GM12891 (cell line): ENCODE results near the gene INSRR.

Experiments used
- DNase-seq: peaks from one replicate; pipeline ENCODE4 v3.0.0; 2011; ENCODE audit warnings: low spot score; ENCODE audit not compliant: insufficient read length
- FAIRE-seq: peaks from 2 replicates; lab custom pipeline; 2011; peaks lifted over from hg19 to GRCh38; lab: Jason Lieb, UNC
- PAX5 ChIP-seq: IDR thresholded peaks from 2 replicates; pipeline ENCODE4 v1.6.1; 2011; ENCODE audit warnings: low read length, moderate library complexity, mild to moderate bottlenecking; ENCODE audit not compliant: insufficient read depth, severe bottlenecking
- POLR2A ChIP-seq: IDR thresholded peaks from 2 replicates; pipeline ENCODE4 v1.6.1; 2011; ENCODE audit warnings: low read depth, low read length, control low read depth
- POLR2AphosphoS5 ChIP-seq: IDR thresholded peaks from 2 replicates; pipeline ENCODE4 v1.6.1; 2011; ENCODE audit warnings: low read depth, low read length, control low read depth
- POU2F2 ChIP-seq: IDR thresholded peaks from 2 replicates; pipeline ENCODE4 v1.6.1; 2011; ENCODE audit warnings: low read depth, mild to moderate bottlenecking, control low read depth, low read length, moderate library complexity
- SPI1 ChIP-seq: IDR thresholded peaks from 2 replicates; pipeline ENCODE4 v1.6.1; 2011; ENCODE audit warnings: low read depth, low read length, control low read depth
- TAF1 ChIP-seq: IDR thresholded peaks from 2 replicates; pipeline ENCODE4 v1.6.1; 2011; ENCODE audit warnings: low read depth, low read length, control low read depth

INSRR gene

DNA sequence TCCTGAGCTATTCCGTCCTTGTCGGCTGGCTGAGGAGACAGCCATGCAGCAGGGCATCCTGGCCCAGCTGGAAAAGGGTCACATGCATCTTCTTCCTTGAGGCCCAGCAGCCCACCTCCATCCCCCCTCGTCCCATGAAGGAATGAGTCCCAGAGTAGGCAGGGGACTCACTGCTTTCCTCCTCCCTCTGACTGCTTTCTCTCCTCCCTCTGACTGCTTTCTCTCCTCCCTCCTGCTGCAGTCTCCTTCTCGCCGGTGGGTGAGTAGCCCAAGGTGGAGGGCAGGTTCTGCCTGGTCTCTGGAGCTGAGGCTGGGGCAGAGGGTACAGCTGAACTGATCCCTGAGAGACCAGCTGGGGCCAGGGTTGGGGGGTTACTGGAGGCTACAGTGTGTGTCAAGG, 15.2 kb upstream of the INSRR start:
- TF ChIP-seq PAX5, result no peak
- FAIRE-seq, result no peak
- no peak for DNase-seq

DNA sequence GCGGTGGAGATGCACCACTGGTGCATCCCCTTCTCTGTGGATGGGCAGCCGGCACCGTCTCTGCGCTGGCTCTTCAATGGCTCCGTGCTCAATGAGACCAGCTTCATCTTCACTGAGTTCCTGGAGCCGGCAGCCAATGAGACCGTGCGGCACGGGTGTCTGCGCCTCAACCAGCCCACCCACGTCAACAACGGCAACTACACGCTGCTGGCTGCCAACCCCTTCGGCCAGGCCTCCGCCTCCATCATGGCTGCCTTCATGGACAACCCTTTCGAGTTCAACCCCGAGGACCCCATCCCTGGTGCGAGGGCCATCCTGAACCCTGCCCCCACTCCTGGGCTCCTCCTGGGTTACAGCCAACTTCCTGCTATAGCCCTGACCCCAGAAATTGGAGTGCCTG, 14.7 kb upstream of the INSRR start:
- DNase-seq (no peak), FAIRE-seq (no peak)
- TF ChIP-seq POU2F2, result no peak
- no peak for TF ChIP-seq POLR2A
- no peak for TF ChIP-seq SPI1
- TF ChIP-seq TAF1, result no peak
- TF ChIP-seq POLR2AphosphoS5, result no peak
- no peak for TF ChIP-seq PAX5

DNA sequence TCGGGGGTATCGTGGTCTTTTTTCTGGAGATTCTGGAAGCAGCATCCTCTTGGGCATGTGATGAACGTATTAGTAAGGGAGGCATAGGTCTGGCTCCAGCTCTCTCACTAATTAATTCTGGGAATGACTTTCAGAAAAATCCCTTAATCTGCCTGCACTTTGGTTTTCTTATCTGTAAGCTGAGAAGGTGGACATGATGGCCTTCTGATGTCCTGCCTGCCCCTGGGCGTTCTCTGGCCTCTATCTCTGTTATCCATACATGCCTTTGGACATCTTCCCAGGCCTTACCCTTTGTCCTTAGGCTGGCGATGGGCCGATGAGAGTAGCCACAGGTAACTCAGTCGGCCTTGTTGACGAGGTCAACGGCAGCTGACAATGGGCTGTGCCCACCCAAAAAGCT, 10.5 kb upstream of the INSRR start:
- DNase-seq, result no peak
- no peak for FAIRE-seq
- TF ChIP-seq PAX5, result no peak
- TF ChIP-seq POLR2A, result no peak

DNA sequence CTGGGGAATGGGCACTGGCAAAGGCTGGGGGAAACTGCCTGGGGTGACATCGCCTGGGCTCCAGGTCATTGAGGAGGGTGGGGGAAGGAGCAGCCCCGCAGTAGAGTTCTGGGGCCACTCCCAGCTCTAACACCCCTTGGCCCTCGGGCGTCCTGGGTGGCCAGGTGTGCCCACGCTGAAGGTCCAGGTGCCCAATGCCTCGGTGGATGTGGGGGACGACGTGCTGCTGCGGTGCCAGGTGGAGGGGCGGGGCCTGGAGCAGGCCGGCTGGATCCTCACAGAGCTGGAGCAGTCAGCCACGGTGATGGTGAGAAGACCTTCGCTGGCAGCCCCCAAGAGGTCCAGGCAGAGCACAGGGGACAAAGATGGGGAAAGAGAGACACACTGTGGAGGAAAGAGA, 9.4 kb upstream of the INSRR start:
- DNase-seq, result no peak
- FAIRE-seq, result no peak
- TF ChIP-seq POLR2AphosphoS5 (no peak), POLR2A (no peak), POU2F2 (no peak), PAX5 (no peak), TAF1 (no peak), SPI1 (no peak)

DNA sequence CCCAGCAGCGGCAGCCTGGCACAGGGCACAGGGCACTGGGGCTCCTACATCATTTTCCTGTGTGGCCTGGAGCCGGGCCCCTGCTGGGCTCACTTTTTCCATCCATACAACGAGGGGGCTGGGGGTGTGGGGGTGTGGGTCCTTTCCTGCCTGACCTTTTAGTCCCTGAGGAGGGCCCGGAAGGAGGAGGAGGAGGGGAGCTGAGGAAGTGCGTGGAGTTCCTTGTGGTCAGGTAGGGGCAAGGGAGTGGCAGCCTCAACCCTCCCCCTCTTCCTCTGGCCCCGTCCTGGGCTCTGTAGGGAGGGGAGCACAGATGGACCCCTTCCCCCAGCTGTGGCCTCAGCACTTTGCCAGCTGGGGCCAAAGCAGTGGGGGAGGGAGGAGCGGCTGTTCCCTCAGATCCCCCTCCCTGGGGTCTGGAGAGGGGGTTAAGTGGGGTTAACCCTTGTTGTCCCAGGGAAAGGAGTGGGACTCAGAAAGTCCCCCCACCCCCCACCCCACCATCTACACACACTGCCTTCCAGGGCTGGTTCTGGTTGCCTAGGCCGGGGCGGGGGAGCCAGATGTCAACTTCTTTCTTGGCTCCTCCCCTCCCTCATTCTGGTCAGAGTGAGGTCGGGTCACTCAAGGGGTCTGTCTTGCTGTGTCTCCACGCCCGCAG, 7.5 kb upstream of the INSRR start:
- TF ChIP-seq POU2F2, result no peak
- TF ChIP-seq PAX5, result no peak
- no peak for TF ChIP-seq TAF1
- TF ChIP-seq SPI1, result no peak
- FAIRE-seq, result no peak

DNA sequence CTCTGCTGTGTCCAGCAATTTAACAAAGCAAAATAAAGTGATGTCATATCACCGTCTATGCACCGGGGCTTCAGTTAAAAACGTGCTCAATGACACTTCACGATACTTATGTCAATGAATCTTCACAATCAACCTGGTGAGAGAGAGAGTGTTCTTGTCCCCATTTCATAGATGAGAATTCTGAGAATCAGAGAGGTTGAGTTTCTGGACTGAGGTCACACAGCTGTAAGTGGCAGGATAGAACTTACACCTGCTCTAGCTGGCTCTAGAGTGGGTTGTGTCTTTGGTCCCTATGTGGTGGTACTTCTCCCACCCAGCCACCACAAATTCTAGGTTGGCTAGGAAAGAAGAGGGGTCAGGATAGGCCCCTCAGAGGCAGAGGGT, 6.9 kb upstream of the INSRR start:
- no peak for DNase-seq
- no peak for FAIRE-seq

More for the DNA sequence above, 7.5 kb upstream of the INSRR start:
- no peak for DNase-seq

DNA sequence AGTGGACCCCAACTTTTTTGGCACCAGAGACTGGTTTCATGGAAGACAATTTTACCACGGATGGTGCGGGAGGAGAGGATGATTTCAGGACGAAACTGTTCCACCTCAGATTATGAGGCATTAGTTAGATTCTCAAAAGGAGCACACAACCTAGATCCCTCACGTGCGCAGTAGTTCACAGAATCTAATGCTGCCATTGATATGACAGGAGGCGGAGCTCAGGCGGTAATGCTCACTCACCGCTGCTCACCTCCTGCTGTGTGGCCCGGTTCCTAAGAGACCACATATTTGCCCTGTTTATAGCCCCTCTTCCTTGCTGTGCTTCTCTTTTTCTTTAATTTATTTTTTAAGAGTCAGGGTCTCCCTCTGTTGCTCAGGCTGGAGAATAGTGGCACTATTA, 6.3 kb upstream of the INSRR start:
- DNase-seq (no peak), FAIRE-seq (no peak)
- TF ChIP-seq POLR2AphosphoS5 (no peak), POLR2A (no peak), SPI1 (no peak), PAX5 (no peak), POU2F2 (no peak)

More for the DNA sequence above, 6.9 kb upstream of the INSRR start:
- TF ChIP-seq SPI1 (no peak), POLR2A (no peak), TAF1 (no peak), POLR2AphosphoS5 (no peak), PAX5 (no peak), POU2F2 (no peak)

DNA sequence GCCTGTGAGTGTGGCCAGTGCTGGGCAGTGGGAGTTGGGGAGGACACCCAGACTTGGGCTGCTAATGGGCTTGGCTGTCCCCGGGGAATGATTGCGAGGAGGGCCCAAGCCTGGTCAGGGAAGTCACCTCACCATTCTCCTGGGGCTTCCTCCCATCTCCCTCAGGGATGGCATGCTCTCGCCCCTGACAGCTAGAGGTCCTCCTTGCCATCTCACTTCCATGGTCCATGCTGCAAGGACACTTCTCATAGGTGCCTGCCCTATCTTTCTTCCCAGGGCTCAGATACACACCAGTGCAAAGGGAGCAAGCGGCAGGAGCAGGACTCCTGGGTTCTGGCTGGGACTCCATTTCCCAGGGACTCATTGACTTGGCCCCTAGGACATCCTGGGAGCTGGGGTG, 5.9 kb upstream of the INSRR start:
- no peak for TF ChIP-seq SPI1
- TF ChIP-seq POU2F2, result no peak
- no peak for TF ChIP-seq TAF1
- no peak for TF ChIP-seq POLR2A
- no peak for TF ChIP-seq PAX5
- TF ChIP-seq POLR2AphosphoS5, result no peak
- FAIRE-seq (no peak), DNase-seq (no peak)

DNA sequence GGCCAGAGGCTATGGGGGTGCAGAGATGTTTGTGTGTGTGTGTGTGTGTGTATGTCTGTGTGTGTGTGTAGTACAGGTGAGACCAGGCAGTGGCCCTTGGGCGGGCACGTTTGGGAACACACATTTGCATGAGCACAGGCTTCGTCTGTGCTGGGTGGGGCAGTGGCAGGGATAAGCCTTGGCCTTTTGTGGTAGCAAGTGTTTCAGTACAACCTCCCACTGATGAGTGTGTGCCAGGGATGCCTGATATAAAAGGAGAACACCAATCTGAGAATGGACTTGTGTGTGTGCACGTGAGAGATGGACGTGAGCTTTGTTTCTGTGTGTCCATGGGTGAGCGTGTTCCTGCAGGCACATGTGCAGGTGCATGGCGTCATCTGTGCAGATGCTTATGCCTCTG, 4.7 kb upstream of the INSRR start:
- no peak for FAIRE-seq
- no peak for TF ChIP-seq POLR2A
- no peak for TF ChIP-seq PAX5
- TF ChIP-seq TAF1, result no peak

DNA sequence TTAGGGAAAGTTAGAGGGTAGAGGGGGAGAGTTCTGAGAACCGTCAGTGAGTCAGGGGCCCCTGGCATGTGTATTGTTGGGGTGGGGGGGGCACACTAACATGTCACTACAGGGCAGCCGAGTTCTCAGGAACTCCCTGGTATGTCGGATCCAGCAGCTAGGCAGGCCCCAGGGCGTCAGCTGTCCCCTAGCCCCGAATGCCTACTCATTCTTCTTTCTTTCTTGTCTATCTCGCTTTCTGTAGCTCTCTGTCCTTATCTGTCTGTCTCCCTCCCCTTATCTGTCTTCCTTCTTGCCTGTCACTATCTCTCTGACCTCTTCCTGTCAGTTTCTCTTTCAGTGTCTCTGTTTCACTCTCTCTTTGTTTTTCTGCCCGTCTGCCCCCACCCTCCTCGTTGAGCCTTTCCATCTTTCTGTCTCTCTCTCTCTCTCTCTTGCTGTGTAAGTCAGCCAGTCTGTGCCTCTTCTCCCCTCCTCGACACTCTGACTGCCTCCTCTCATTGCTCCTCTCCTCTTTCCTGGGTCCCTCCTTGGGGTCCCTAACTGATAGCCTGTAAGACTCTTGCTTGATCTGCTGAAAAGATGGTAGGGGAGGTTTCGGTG, 4.2 kb upstream of the INSRR start:
- FAIRE-seq (no peak), DNase-seq (no peak)
- TF ChIP-seq POLR2A, result no peak
- no peak for TF ChIP-seq POLR2AphosphoS5
- TF ChIP-seq PAX5, result no peak
- TF ChIP-seq POU2F2, result no peak
- no peak for TF ChIP-seq TAF1
- TF ChIP-seq SPI1, result no peak

More for the DNA sequence above, 4.7 kb upstream of the INSRR start:
- no peak for DNase-seq

DNA sequence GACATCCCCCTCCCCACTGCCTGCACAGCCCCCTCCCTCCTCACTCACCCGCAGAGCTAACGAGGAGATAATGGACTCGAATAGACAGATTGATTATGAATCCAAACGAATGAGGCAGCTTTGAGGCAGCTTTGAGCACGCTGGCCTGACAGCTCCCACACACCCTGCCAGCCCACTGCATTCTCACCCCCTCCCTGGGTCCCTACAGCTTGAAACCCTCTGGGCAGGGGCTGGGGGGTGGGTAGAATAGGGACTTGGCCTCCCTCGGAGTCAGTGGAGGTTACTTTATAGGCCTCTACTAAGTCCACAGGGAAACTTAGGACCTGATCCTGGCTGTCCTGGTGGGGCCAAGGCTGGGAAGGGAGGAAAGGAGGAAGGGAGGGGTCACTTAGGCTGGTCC, 3.7 kb upstream of the INSRR start:
- TF ChIP-seq PAX5 (no peak), POU2F2 (no peak), TAF1 (no peak), POLR2A (no peak), SPI1 (no peak), POLR2AphosphoS5 (no peak)
- no peak for FAIRE-seq
- DNase-seq, result no peak
